ENCODE results near the gene DPH5.

Gene DPH5

GRCh38 chr1:101000131-101000873, 25.3 kb downstream of the DPH5 start:
- H3K9me3 ChIP-seq (ENCODE audit: control extremely low read depth in 1 of 5, control insufficient read depth in 4 of 5, insufficient read depth in 2 of 5, low read depth in 1 of 5, low read length in 4 of 5): no peaks in the 10 kb centered on the region
- POLR2A ChIA-PET: no interaction called here
- H3K27me3 ChIP-seq (replicated peaks in 2 of 5; ENCODE audit: control insufficient read depth in 4 of 5, insufficient read depth in 5 of 5, low read length in 4 of 5): no peaks in the 10 kb centered on the region
- H3K36me3 ChIP-seq (ENCODE audit: control insufficient read depth in 4 of 4, insufficient read depth in 4 of 4, low read length in 3 of 4): peaks cover 0 to 23% (median 8%) of the 10 kb centered on the region in 4 experiments
- no peak overlapping the region for H3K27ac ChIP-seq (ENCODE audit: insufficient read depth in 1 of 2, low read depth in 1 of 2, low read length in 2 of 2, poor library complexity in 1 of 2, severe bottlenecking in 2 of 2)
- peak in 2 of 3 donors; percentile 13 to 41 for DNase-seq
- H3K4me1 ChIP-seq (ENCODE audit: control extremely low read depth in 1 of 4, control insufficient read depth in 4 of 4, insufficient read depth in 4 of 4, low read length in 3 of 4): peaks cover 11 to 29% (median 21%) of the 10 kb centered on the region in 4 experiments
- no CpG with 5 or more reads among the region's 2 CpGs for WGBS (ENCODE audit: insufficient coverage)
- H3K4me3 ChIP-seq (ENCODE audit: control insufficient read depth in 1 of 7, extremely low read depth in 1 of 7, insufficient read depth in 4 of 7, low read depth in 2 of 7, low read length in 6 of 7): no peak overlapping the region
- CTCF ChIA-PET: interaction anchor here (0.6 kb wide), 1 partner anchor 817 kb away, joined by 3 read pairs; no protein-coding TSS in a partner anchor

DNA sequence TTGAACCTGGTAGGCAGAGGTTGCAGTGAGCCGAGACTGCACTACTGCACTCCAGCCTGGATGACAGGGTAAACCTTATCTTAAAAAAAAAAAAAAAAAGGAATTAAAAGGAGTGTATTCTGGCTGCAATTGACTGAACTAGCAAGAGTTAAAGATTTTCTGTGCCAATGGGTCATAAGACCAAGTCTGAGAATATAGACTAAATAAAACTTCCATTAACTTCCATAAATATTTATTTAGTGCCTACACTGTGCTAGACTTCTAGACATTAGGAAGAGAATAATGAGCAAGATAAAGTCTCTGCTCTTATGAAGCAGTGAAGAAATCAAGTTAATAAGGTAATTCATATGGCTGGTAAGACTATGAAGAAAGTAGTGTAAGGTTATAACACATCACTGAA, 27.2 kb downstream of the DPH5 start:
- Histone ChIP-seq H3K4me1 (ENCODE audit: control extremely low read depth in 1 of 4, control insufficient read depth in 4 of 4, insufficient read depth in 4 of 4, low read length in 3 of 4) (peaks cover 15 to 32% (median 22%) of the 10 kb centered on the region in 4 experiments), H3K27me3 (replicated peaks in 2 of 5; ENCODE audit: control insufficient read depth in 4 of 5, insufficient read depth in 5 of 5, low read length in 4 of 5) (no peaks in the 10 kb centered on the region), H3K27ac (ENCODE audit: insufficient read depth in 1 of 2, low read depth in 1 of 2, low read length in 2 of 2, poor library complexity in 1 of 2, severe bottlenecking in 2 of 2) (no peak overlapping the region), H3K36me3 (ENCODE audit: control insufficient read depth in 4 of 4, insufficient read depth in 4 of 4, low read length in 3 of 4) (peaks cover 0 to 26% (median 8%) of the 10 kb centered on the region in 4 experiments), H3K9me3 (ENCODE audit: control extremely low read depth in 1 of 5, control insufficient read depth in 4 of 5, insufficient read depth in 2 of 5, low read depth in 1 of 5, low read length in 4 of 5) (no peaks in the 10 kb centered on the region), H3K4me3 (ENCODE audit: control insufficient read depth in 1 of 7, extremely low read depth in 1 of 7, insufficient read depth in 4 of 7, low read depth in 2 of 7, low read length in 6 of 7) (no peak overlapping the region)
- no CpG with 5 or more reads among the region's 1 CpG for WGBS (ENCODE audit: insufficient coverage)
- DNase-seq: no peak
- CTCF ChIA-PET: no interaction called here
- POLR2A ChIA-PET: no interaction called here

DNA sequence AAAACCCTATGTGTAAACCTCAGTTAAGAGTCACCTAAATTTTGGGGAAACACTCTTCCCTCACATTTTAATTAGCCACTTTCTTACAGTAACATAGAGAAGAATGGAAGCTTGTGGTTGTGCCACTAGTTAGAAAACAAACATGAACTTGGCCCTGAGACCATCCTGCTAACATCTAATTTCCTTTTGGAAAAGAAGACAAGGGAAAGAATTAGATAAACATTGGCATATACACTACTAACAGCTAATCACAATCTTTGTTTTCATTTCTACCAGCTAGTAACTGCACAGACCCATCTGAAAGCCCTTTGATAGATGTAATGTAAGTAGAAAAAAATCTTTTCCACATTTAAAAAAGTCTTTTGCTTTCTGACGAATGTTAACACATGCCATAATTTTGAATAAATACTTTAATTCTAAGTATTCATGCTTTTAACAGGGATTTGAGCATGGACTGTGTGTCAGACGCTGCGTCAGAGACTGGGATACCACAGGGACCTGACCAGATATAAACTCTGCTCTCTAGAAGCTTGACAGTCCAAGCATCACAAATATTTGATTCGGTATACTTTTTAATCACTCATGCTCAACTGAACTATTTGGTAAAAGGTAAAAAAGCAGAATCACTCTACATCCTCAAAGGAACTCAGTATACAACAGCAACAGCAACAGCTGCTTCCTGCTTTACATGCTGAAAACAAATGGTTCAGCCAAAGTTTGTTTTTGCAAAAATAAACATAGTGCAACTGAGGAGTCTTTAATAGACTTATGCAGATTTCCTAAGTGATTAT, 30.2 kb downstream of the DPH5 start:
- peak overlapping the region; percentile 64 to 80 for H3K27ac ChIP-seq (ENCODE audit: insufficient read depth in 1 of 2, low read depth in 1 of 2, low read length in 2 of 2, poor library complexity in 1 of 2, severe bottlenecking in 2 of 2)
- ChIA-PET CTCF (interaction anchor here (0.7 to 1.8 kb wide), 5 partner anchors 11 to 293 kb away, joined by 3 to 4 read pairs (median 3); no protein-coding TSS in a partner anchor), POLR2A (no interaction called here)
- no peaks in the 10 kb centered on the region for H3K27me3 ChIP-seq (replicated peaks in 2 of 5; ENCODE audit: control insufficient read depth in 4 of 5, insufficient read depth in 5 of 5, low read length in 4 of 5)
- 10% methylated on average over 2 of the region's 4 CpGs for WGBS (ENCODE audit: insufficient coverage)
- peaks cover 7 to 16% (median 11%) of the 10 kb centered on the region in 4 experiments for H3K4me1 ChIP-seq (ENCODE audit: control extremely low read depth in 1 of 4, control insufficient read depth in 4 of 4, insufficient read depth in 4 of 4, low read length in 3 of 4)
- peaks cover 11 to 23% (median 15%) of the 10 kb centered on the region in 4 experiments for H3K36me3 ChIP-seq (ENCODE audit: control insufficient read depth in 4 of 4, insufficient read depth in 4 of 4, low read length in 3 of 4)
- DNase-seq: peak; percentile 15 to 89 (median 75)
- peak overlapping the region in 3 of 7 experiments; percentile 12 to 33 (median 23) for H3K4me3 ChIP-seq (ENCODE audit: control insufficient read depth in 1 of 7, extremely low read depth in 1 of 7, insufficient read depth in 4 of 7, low read depth in 2 of 7, low read length in 6 of 7)
- H3K9me3 ChIP-seq (ENCODE audit: control extremely low read depth in 1 of 5, control insufficient read depth in 4 of 5, insufficient read depth in 2 of 5, low read depth in 1 of 5, low read length in 4 of 5): no peaks in the 10 kb centered on the region

GRCh38 chr1:100989306-100990077, 36.1 kb downstream of the DPH5 start:
- Histone ChIP-seq H3K27me3 (replicated peaks in 2 of 5; ENCODE audit: control insufficient read depth in 4 of 5, insufficient read depth in 5 of 5, low read length in 4 of 5) (no peaks in the 10 kb centered on the region), H3K36me3 (ENCODE audit: control insufficient read depth in 4 of 4, insufficient read depth in 4 of 4, low read length in 3 of 4) (peaks cover 13 to 20% (median 19%) of the 10 kb centered on the region in 4 experiments), H3K4me3 (ENCODE audit: control insufficient read depth in 1 of 7, extremely low read depth in 1 of 7, insufficient read depth in 4 of 7, low read depth in 2 of 7, low read length in 6 of 7) (no peak overlapping the region), H3K4me1 (ENCODE audit: control extremely low read depth in 1 of 4, control insufficient read depth in 4 of 4, insufficient read depth in 4 of 4, low read length in 3 of 4) (no peaks in the 10 kb centered on the region), H3K27ac (ENCODE audit: insufficient read depth in 1 of 2, low read depth in 1 of 2, low read length in 2 of 2, poor library complexity in 1 of 2, severe bottlenecking in 2 of 2) (no peak overlapping the region), H3K9me3 (ENCODE audit: control extremely low read depth in 1 of 5, control insufficient read depth in 4 of 5, insufficient read depth in 2 of 5, low read depth in 1 of 5, low read length in 4 of 5) (no peaks in the 10 kb centered on the region)
- WGBS (ENCODE audit: insufficient coverage): 100% methylated on average over 1 of the region's 2 CpGs
- ChIA-PET POLR2A (interaction anchor here (0.7 kb wide), 1 partner anchor 57 kb away, joined by 3 read pairs; no protein-coding TSS in a partner anchor), CTCF (interaction anchor here (1.1 to 1.3 kb wide), 3 partner anchors 16 to 299 kb away, joined by 3 read pairs; no protein-coding TSS in a partner anchor)
- no peak for DNase-seq

- Histone ChIP-seq H3K9me3 (ENCODE audit: control extremely low read depth in 1 of 5, control insufficient read depth in 4 of 5, insufficient read depth in 2 of 5, low read depth in 1 of 5, low read length in 4 of 5) (no peaks in the 10 kb centered on the region), H3K27me3 (replicated peaks in 2 of 5; ENCODE audit: control insufficient read depth in 4 of 5, insufficient read depth in 5 of 5, low read length in 4 of 5) (no peaks in the 10 kb centered on the region), H3K36me3 (ENCODE audit: control insufficient read depth in 4 of 4, insufficient read depth in 4 of 4, low read length in 3 of 4) (peaks cover 13 to 20% (median 19%) of the 10 kb centered on the region in 4 experiments), H3K4me1 (ENCODE audit: control extremely low read depth in 1 of 4, control insufficient read depth in 4 of 4, insufficient read depth in 4 of 4, low read length in 3 of 4) (no peaks in the 10 kb centered on the region), H3K27ac (ENCODE audit: insufficient read depth in 1 of 2, low read depth in 1 of 2, low read length in 2 of 2, poor library complexity in 1 of 2, severe bottlenecking in 2 of 2) (no peak overlapping the region), H3K4me3 (ENCODE audit: control insufficient read depth in 1 of 7, extremely low read depth in 1 of 7, insufficient read depth in 4 of 7, low read depth in 2 of 7, low read length in 6 of 7) (no peak overlapping the region)
- ChIA-PET POLR2A (no interaction called here), CTCF (interaction anchor here (1.1 to 1.4 kb wide), 4 partner anchors 11 to 301 kb away, joined by 3 to 4 read pairs (median 3); no protein-coding TSS in a partner anchor)
- DNase-seq: no peak
- 100% methylated on average over 1 of the region's 3 CpGs for WGBS (ENCODE audit: insufficient coverage)
These were observed 37.5 kb downstream of the DPH5 start for GRCh38 chr1:100988121-100988520.

DNA sequence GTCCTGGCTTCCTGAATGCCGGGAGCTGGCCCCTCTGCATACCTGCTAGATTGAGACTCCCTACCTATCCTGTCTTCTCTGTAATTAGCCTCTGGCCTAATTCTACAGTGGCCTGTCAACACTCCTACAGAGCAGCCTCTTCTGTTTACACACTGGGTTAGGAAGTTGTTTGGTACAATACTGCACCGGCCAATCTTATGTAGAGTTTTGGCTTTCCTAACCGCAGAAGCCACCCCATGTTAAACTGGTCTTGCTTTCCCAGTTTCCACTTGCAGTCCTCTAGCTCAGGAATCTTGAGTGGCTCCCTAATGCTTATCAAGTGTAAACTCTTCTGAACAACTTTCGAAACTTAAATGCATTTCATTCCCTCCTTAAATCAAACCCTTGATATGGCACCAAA, 42.8 kb downstream of the DPH5 start:
- no peak for DNase-seq
- CTCF ChIA-PET: no interaction called here

More for the DNA sequence above, 42.8 kb downstream of the DPH5 start:
- no peaks in the 10 kb centered on the region for H3K9me3 ChIP-seq (ENCODE audit: control extremely low read depth in 1 of 5, control insufficient read depth in 4 of 5, insufficient read depth in 2 of 5, low read depth in 1 of 5, low read length in 4 of 5)
- H3K4me3 ChIP-seq (ENCODE audit: control insufficient read depth in 1 of 7, extremely low read depth in 1 of 7, insufficient read depth in 4 of 7, low read depth in 2 of 7, low read length in 6 of 7): no peak overlapping the region
- H3K27ac ChIP-seq (ENCODE audit: insufficient read depth in 1 of 2, low read depth in 1 of 2, low read length in 2 of 2, poor library complexity in 1 of 2, severe bottlenecking in 2 of 2): no peak overlapping the region
- peaks cover 0 to 22% (median 14%) of the 10 kb centered on the region in 4 experiments for H3K36me3 ChIP-seq (ENCODE audit: control insufficient read depth in 4 of 4, insufficient read depth in 4 of 4, low read length in 3 of 4)
- no peaks in the 10 kb centered on the region for H3K27me3 ChIP-seq (replicated peaks in 2 of 5; ENCODE audit: control insufficient read depth in 4 of 5, insufficient read depth in 5 of 5, low read length in 4 of 5)
- POLR2A ChIA-PET: no interaction called here
- WGBS (ENCODE audit: insufficient coverage): 100% methylated on average over 4 of the region's 4 CpGs
- H3K4me1 ChIP-seq (ENCODE audit: control extremely low read depth in 1 of 4, control insufficient read depth in 4 of 4, insufficient read depth in 4 of 4, low read length in 3 of 4): peaks cover 0 to 2% (median 0%) of the 10 kb centered on the region in 4 experiments

All from common myeloid progenitor, CD34-positive (primary cell).